ENCODE measurements around the gene PPP1R18. TPM values are rescaled to one million over a fixed set of nuclear protein-coding genes. Genes with fewer than 3 reads are reported as not detected.

Gene PPP1R18
- total and polyA plus RNA-seq, 2 of the 4 experiments (the other 2 are of a cell fraction): 31.9 to 134 TPM

DNA sequence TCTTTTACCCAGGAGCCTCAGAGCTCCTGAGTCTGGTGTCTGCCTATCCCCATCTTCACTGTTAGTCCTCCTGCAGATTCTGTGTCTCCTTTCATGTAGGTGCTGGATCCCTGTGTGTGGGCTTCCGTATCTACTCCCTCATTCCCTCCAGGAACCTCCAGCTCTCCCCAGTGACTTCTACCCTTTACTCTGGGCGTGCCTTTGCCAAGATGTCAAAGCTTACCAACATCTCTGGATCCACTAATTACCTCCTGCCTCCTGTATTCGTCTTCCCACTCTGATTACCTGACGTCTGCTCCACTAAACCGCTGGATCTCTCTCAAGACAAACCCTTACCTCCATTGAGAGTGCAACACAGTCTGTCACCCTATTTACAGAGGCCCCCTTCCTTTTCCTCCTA is 41.7 kb downstream of the PPP1R18 start:
- H3K56ac ChIP-seq (ENCODE audit: extremely low read depth, insufficient read depth, low read length): no peak overlapping the region
- intact Hi-C loops (cut with micrococcal nuclease): no loop called here
- no peak overlapping the region for H3K27ac ChIP-seq (ENCODE audit: insufficient read depth, low read length)
- ChIA-PET CTCF (no interaction called here), POLR2A (ENCODE audit: unreplicated experiment) (no interaction called here)
- peaks cover 4% of the 10 kb centered on the region; the same call in 1 of the 2 replicates for H4K20me1 ChIP-seq (ENCODE audit: insufficient read depth, low read length)
- no peak overlapping the region for H3K23ac ChIP-seq (ENCODE audit: low read depth, low read length)
- no peak for DNase-seq
- no peak overlapping the region for H3K18ac ChIP-seq (ENCODE audit: low read depth, low read length)
- dilution Hi-C loops (cut with HindIII; ENCODE audit: low sequenced_read_pairs, unreplicated experiment): no loop called here
- no peaks in the 10 kb centered on the region for H3K4me1 ChIP-seq (ENCODE audit: control insufficient read depth, insufficient read depth, low read length)
- H2AK9ac ChIP-seq (replicated peaks; ENCODE audit: low read depth, low read length, poor library complexity): no peak overlapping the region
- WGBS, 2 experiments (ENCODE audit: extremely low coverage in 2 of 2, insufficient read length in 1 of 2): 82% methylated on average over 4 of the region's 5 CpGs; no CpG with 5 or more reads in 1 of the 2 experiments
- H3K4me3 ChIP-seq (ENCODE audit: insufficient read depth, low read depth, low read length): no peak overlapping the region
- H2BK120ac ChIP-seq (ENCODE audit: low read depth, low read length): no peak overlapping the region
- no peak overlapping the region for H2AK5ac ChIP-seq (ENCODE audit: low read depth, low read length)
- H3K9me3 ChIP-seq (ENCODE audit: control insufficient read depth, insufficient read depth, low read length): no peaks in the 10 kb centered on the region
- H4K8ac ChIP-seq (ENCODE audit: low read depth in 2 of 2, low read length in 2 of 2): no peak overlapping the region
- H2BK20ac ChIP-seq (ENCODE audit: low read depth, low read length): no peak overlapping the region
- TF ChIP-seq RCOR1 (IDR thresholded peaks at IDR 0.05; ENCODE audit: insufficient replicate concordance, low read length) (no peak), MAFK (IDR thresholded peaks at IDR 0.05; ENCODE audit: low read depth, low read length) (no peak), SMC3 (IDR thresholded peaks at IDR 0.05; ENCODE audit: low read depth, low read length) (no peak), NFE2L2 (IDR thresholded peaks at IDR 0.05; ENCODE audit: low read depth, low read length) (no peak), MXI1 (IDR thresholded peaks at IDR 0.05; ENCODE audit: borderline replicate concordance, low read depth, low read length) (no peak), BHLHE40 (IDR thresholded peaks at IDR 0.05; ENCODE audit: low read depth, low read length) (no peak), CHD1 (IDR thresholded peaks at IDR 0.05; ENCODE audit: low read depth, low read length) (no peak), RAD21 (IDR thresholded peaks at IDR 0.05; ENCODE audit: low read length) (no peak), RFX5 (IDR thresholded peaks at IDR 0.05; ENCODE audit: low read depth, low read length) (no peak), CEBPB (IDR thresholded peaks at IDR 0.05; ENCODE audit: low read depth, low read length) (no peak), FOS (IDR thresholded peaks at IDR 0.05; ENCODE audit: low read depth, low read length) (no peak), POLR2A (IDR thresholded peaks at IDR 0.05; ENCODE audit: low read depth, low read length) (no peak), MAZ (IDR thresholded peaks at IDR 0.05; ENCODE audit: borderline replicate concordance, low read depth, low read length) (no peak), USF2 (IDR thresholded peaks at IDR 0.05; ENCODE audit: low read depth, low read length) (no peak), CTCF (conservative IDR thresholded peaks at IDR 0.05; ENCODE audit: low read depth, low read length) (no peak)
- TF ChIP-seq, protein P1, sequence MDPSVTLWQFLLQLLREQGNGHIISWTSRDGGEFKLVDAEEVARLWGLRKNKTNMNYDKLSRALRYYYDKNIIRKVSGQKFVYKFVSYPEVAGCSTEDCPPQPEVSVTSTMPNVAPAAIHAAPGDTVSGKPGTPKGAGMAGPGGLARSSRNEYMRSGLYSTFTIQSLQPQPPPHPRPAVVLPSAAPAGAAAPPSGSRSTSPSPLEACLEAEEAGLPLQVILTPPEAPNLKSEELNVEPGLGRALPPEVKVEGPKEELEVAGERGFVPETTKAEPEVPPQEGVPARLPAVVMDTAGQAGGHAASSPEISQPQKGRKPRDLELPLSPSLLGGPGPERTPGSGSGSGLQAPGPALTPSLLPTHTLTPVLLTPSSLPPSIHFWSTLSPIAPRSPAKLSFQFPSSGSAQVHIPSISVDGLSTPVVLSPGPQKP (IDR thresholded peaks at IDR 0.05; ENCODE audit: borderline replicate concordance, low read depth, low read length): no peak
- no peak overlapping the region for H3K4ac ChIP-seq (ENCODE audit: low read depth, low read length)
- H3K14ac ChIP-seq (replicated peaks; ENCODE audit: low read depth, low read length): no peak overlapping the region
- H2BK15ac ChIP-seq (ENCODE audit: low read depth, low read length): no peak overlapping the region
- H3K79me1 ChIP-seq (ENCODE audit: low read depth in 1 of 2, low read length in 2 of 2): peaks cover 18 to 38% of the 10 kb centered on the region in 2 experiments; a peak in 3 of 4 replicates
- no peak overlapping the region for H4K91ac ChIP-seq (ENCODE audit: insufficient read depth, low read depth, low read length)
- H3K36me3 ChIP-seq (ENCODE audit: control insufficient read depth, insufficient read depth, low read length): peaks cover 35% of the 10 kb centered on the region
- no peak overlapping the region for H3K4me2 ChIP-seq (ENCODE audit: low read depth, low read length)
- no peak overlapping the region for H3K9ac ChIP-seq (ENCODE audit: low read depth, low read length)
- no peaks in the 10 kb centered on the region for H3K27me3 ChIP-seq (ENCODE audit: control insufficient read depth, insufficient read depth, low read length)
- H4K5ac ChIP-seq (ENCODE audit: low read depth, low read length): no peak overlapping the region
- in situ Hi-C loops (cut with MboI; ENCODE audit: low sequenced_read_pairs): no loop called here
- no peaks in the 10 kb centered on the region; the same call in 1 of the 2 replicates for H3K9me1 ChIP-seq (ENCODE audit: insufficient read depth, low read length)
- H2AFZ ChIP-seq (replicated peaks; ENCODE audit: low read length, poor library complexity): no peak overlapping the region
- ATAC-seq (ENCODE audit: low read depth): no peak
- no TSS peak for BruUV-seq (replicated peaks)
- H2BK5ac ChIP-seq (ENCODE audit: low read depth, low read length, poor library complexity, severe bottlenecking): no peak overlapping the region

Measured in IMR-90 (cell line).